Activated CD8-positive, alpha-beta T cell treated with anti-CD3 and anti-CD28 coated beads, Interleukin-2, amount 10 ng/mL, durations not matched to agents 7 days and 5 days (primary cell): ENCODE measurements around the gene HOXB5. TPM values are rescaled to one million over a fixed set of nuclear protein-coding genes. Genes with fewer than 3 reads are reported as not detected.

Source experiments
- ATAC-seq: fragments of 150-1000 bp; cut with Tn5 transposase; one replicate; pipeline ENCODE4 v1.10.0; 2021; ENCODE audit warnings: moderate library complexity
- CTCF ChIA-PET: fragments of 350-600 bp; sonication (Branson Sonifier 250); formaldehyde crosslinking; loops from one replicate; lab custom pipeline; 2021; ENCODE audit warnings: antibody characterized with exemption; lab: Charles Lee
- POLR2A ChIA-PET: fragments of 350-600 bp; sonication (Branson Sonifier 250); formaldehyde crosslinking; loops from one replicate; lab custom pipeline; 2021; ENCODE audit warnings: antibody characterized with exemption; lab: Charles Lee
- DNase-seq: peaks from one replicate; pipeline ENCODE4 v3.0.0-alpha.2; 2020
- H3K27ac Mint-ChIP-seq: one replicate; pipeline ENCODE4 v1.8.0; 2021; ENCODE audit warnings: mild to moderate bottlenecking, mixed read lengths
- H3K27me3 Mint-ChIP-seq: one replicate; pipeline ENCODE4 v1.8.0; 2021; ENCODE audit warnings: low read depth, mixed read lengths
- H3K36me3 Mint-ChIP-seq: one replicate; pipeline ENCODE4 v1.8.0; 2021; ENCODE audit warnings: low read depth, mixed read lengths
- H3K4me1 Mint-ChIP-seq: one replicate; pipeline ENCODE4 v1.8.0; 2021; ENCODE audit warnings: low read depth, mixed read lengths
- H3K4me3 Mint-ChIP-seq: one replicate; pipeline ENCODE4 v1.8.0; 2021; ENCODE audit warnings: mild to moderate bottlenecking, mixed read lengths
- H3K9me3 Mint-ChIP-seq: one replicate; pipeline ENCODE4 v1.8.0; 2022; ENCODE audit warnings: mixed read lengths; ENCODE audit not compliant: insufficient read depth
- total RNA-seq, 2 experiments: library from RNA; stranded (reverse); gene quantifications; one replicate each; pipeline ENCODE4 v1.2.3, GENCODE V29; 2021

Gene HOXB5
- total RNA-seq, 2 experiments from 2014 or later = not detected

DNA sequence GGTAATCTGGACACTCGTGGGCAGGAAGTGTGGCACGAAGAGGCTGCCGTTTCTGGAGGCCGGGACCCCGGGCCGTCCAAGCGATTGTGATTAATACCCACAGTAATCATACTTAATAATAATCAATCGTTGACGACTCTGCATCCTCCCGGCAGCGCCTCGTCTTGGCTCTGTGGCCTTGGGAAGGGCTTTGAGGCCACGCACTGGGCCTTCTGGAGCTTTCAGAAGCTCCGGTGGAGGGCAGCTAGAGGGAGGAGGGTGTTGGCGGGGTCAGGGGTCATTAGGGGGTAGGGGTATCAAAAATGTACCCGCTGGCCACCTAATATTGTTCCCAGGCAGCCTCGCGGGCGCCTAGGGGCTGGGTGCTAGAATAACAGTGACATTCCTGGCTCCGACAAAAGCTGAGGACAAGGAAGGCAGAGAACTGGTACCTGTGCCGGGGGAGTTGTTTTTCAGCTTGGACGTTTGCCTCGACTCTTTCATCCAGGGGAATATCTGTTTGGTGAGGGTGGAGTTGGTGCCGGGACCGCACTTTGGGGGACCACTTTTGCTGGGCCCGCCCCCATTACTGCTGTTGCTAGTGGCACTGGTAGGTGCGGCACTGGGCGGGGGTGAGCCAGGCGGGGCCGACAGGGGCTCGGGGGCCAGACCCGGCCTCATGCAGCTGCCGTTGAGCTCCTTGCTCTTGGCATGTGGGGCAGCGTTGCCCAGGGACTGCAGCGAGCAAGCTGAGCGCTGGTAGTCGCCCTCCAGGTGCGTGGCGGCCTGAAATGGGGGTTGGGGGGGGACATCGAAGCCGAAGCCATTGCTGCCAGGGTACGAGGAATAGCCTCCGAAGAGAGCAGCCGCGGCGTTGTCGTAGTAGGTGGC lies 41.7 kb downstream of the HOXB5 start:
- H3K9me3 Mint-ChIP-seq = no peaks in the 10 kb centered on the region
- ATAC-seq (no peak), DNase-seq (no peak)
- no peak overlapping the region for H3K27ac Mint-ChIP-seq
- peaks cover 7% of the 10 kb centered on the region for H3K36me3 Mint-ChIP-seq
- peaks cover 30% of the 10 kb centered on the region for H3K4me1 Mint-ChIP-seq
- H3K27me3 Mint-ChIP-seq = peaks cover 8% of the 10 kb centered on the region
- H3K4me3 Mint-ChIP-seq = no peak overlapping the region
- POLR2A ChIA-PET = no interaction called here
- CTCF ChIA-PET = no interaction called here

DNA sequence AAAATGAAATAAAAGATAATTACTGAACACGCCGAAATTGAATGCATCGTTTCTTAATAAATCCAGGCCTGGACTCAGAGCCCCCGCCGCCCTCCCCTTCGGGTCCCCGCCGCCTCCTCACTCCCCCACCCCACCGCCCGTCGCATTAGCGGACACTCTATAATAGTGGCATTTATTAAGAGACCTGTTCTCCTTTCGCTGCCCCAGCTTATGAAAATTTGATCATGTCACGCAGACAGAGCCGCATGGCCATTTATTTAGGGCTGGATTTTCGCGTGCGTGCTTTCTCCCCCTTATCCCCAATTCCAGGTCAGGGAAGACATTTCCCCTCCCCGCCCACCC lies 42.4 kb downstream of the HOXB5 start:
- H3K27me3 Mint-ChIP-seq = peaks cover 2% of the 10 kb centered on the region
- DNase-seq = no peak
- no peak overlapping the region for H3K4me3 Mint-ChIP-seq
- peaks cover 37% of the 10 kb centered on the region for H3K4me1 Mint-ChIP-seq
- H3K36me3 Mint-ChIP-seq = peaks cover 7% of the 10 kb centered on the region
- POLR2A ChIA-PET = interaction anchor here (0.6 kb wide), 1 partner anchor 23 kb away, joined by 3 read pairs; no protein-coding TSS in a partner anchor
- ATAC-seq = no peak
- H3K27ac Mint-ChIP-seq = no peak overlapping the region
- H3K9me3 Mint-ChIP-seq = no peaks in the 10 kb centered on the region
- CTCF ChIA-PET = no interaction called here

DNA sequence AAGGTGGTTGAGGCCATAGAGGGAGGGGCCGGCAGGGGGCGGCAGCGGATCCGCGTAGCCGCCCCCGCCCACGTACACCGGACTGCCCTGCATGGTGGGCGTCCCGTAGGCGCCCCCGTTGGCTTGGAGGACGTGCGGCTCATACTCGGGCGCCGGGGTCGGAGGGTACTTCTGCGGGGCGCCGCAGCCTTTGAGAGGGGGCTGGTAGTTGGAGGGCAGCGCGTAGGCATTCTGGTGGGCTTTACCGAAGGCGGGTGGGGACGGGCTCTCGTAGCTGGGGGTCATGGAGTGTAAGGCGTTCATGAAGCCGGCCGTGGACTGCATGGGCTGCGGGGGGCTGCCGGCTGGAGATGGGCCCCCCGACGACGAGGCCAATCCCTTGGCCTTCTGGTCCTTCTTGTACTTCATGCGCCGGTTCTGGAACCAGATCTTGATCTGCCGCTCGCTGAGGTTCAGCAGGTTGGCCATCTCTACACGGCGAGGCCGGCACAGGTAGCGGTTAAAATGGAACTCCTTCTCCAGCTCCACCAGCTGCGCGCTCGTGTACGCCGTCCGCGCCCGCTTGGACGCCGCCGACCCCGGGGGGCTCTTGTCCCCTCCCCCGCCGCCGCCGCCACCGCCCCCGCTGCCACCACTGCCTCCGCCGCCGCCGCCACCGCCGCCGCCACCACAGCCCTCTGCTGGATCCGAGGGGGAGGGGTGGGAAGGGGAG lies 42.9 kb downstream of the HOXB5 start:
- DNase-seq (no peak), ATAC-seq (no peak)
- CTCF ChIA-PET = no interaction called here
- Mint-ChIP-seq H3K36me3 (peaks cover 7% of the 10 kb centered on the region), H3K4me3 (no peak overlapping the region), H3K9me3 (no peaks in the 10 kb centered on the region), H3K27me3 (peaks cover 2% of the 10 kb centered on the region), H3K27ac (no peak overlapping the region), H3K4me1 (peaks cover 38% of the 10 kb centered on the region)
- POLR2A ChIA-PET = interaction anchor here (0.6 kb wide), 1 partner anchor 24 kb away, joined by 3 read pairs; no protein-coding TSS in a partner anchor

DNA sequence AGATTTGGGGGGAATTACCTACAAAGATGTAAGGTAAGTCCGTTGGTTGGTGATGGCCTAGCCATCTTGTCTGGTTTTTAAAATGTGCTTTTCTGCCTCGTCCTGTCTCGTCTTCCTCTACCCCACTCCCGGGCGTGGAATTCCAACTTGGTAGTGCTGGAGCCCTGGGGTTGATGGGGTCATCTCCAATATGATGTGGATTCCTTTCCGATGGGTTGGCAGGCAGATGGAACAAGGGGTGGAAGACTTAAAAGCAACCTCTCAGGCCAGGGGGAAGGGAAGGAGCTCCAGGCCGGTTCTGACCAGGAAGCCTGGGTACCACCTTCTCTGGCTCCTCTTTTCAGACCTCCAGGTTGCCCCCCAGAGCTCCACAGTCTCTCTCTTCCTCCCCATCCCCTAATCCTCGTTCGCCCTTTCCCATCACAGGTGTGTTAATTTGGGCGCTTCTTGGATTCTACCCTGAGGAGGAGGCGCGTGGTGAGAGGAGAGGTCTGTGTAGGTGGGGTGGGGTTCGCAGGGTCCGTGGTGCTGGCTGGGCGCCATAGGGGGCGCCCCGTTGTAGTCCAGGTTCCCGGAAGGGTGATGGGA lies 43.6 kb downstream of the HOXB5 start:
- no peaks in the 10 kb centered on the region for H3K27me3 Mint-ChIP-seq
- H3K9me3 Mint-ChIP-seq = no peaks in the 10 kb centered on the region
- H3K4me3 Mint-ChIP-seq = no peak overlapping the region
- DNase-seq (no peak), ATAC-seq (no peak)
- peaks cover 41% of the 10 kb centered on the region for H3K4me1 Mint-ChIP-seq
- POLR2A ChIA-PET = no interaction called here
- peaks cover 7% of the 10 kb centered on the region for H3K36me3 Mint-ChIP-seq
- CTCF ChIA-PET = interaction anchor here (4.1 kb wide), 1 partner anchor 58 kb away, joined by 28 read pairs; no protein-coding TSS in a partner anchor
- no peak overlapping the region for H3K27ac Mint-ChIP-seq

DNA sequence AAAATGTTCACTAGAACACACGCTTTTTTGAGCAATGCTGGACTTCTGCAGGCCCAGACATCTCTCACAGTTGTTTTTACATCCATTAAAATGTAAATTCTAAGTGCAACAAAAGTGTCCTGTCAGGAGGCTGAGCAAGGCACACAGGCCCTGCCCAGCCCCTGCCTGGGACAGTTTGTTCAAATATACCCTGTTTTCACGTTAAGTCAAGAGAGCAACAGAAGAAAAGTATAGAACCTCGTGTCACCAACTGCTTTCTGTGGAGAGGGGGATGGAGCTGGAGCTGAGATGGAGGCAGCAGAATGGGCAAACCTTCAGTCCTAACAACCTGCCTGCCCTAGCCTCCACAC lies 44.3 kb downstream of the HOXB5 start:
- Mint-ChIP-seq H3K9me3 (no peaks in the 10 kb centered on the region), H3K4me3 (no peak overlapping the region), H3K4me1 (peaks cover 45% of the 10 kb centered on the region), H3K36me3 (peaks cover 7% of the 10 kb centered on the region), H3K27ac (no peak overlapping the region), H3K27me3 (peaks cover 2% of the 10 kb centered on the region)
- no peak for ATAC-seq
- CTCF ChIA-PET = interaction anchor here (0.9 to 4.1 kb wide), 2 partner anchors 13 to 57 kb away, joined by 3 to 28 read pairs; no protein-coding TSS in a partner anchor
- POLR2A ChIA-PET = no interaction called here
- DNase-seq = no peak

DNA sequence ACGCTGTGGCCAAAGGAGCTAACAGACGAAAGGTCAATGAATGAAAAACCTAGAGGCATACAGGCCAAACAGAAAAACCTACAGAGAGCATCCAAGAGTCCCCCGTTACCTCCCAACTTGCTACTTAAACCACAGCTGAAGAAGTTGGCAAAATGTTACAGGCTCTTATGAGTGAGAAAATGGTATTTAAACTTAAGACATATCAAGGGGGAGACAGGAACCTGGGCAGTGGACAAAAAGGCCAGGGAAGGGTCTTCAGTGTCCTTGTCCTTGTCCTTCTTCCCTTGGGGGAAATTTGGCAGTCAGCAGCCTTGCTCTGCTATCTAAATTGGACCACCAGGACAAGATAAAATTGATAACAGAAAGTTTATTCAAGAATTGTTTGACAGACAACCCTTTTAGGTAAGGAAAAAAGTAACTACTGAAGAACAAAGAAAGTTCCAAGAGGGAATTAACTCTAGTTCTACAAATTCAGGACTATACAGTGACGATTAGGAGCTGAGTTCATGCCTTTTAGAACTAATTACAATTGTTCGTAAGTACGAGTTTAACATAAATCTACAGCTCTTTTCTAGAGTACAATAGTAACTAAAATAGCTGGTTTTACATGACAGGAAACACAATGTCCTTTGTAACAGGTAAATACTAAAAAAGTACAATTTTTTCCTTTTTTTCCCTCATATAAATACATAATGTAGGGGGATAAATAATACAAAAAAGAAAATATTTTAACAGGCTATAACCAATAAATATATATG lies 44.9 kb downstream of the HOXB5 start:
- POLR2A ChIA-PET = interaction anchor here (0.6 kb wide), 2 partner anchors 36 to 43 kb away, joined by 3 to 4 read pairs; no protein-coding TSS in a partner anchor
- peak overlapping the region; percentile 81 for H3K27ac Mint-ChIP-seq
- DNase-seq (no peak), ATAC-seq (no peak)
- CTCF ChIA-PET = interaction anchor here (0.9 to 4.1 kb wide), 5 partner anchors 10 to 213 kb away, joined by 3 to 28 read pairs (median 6); no protein-coding TSS in a partner anchor
- H3K9me3 Mint-ChIP-seq = no peaks in the 10 kb centered on the region
- peak overlapping the region; percentile 64 for H3K4me3 Mint-ChIP-seq
- H3K27me3 Mint-ChIP-seq = peaks cover 2% of the 10 kb centered on the region
- H3K4me1 Mint-ChIP-seq = peaks cover 48% of the 10 kb centered on the region
- peaks cover 9% of the 10 kb centered on the region for H3K36me3 Mint-ChIP-seq

DNA sequence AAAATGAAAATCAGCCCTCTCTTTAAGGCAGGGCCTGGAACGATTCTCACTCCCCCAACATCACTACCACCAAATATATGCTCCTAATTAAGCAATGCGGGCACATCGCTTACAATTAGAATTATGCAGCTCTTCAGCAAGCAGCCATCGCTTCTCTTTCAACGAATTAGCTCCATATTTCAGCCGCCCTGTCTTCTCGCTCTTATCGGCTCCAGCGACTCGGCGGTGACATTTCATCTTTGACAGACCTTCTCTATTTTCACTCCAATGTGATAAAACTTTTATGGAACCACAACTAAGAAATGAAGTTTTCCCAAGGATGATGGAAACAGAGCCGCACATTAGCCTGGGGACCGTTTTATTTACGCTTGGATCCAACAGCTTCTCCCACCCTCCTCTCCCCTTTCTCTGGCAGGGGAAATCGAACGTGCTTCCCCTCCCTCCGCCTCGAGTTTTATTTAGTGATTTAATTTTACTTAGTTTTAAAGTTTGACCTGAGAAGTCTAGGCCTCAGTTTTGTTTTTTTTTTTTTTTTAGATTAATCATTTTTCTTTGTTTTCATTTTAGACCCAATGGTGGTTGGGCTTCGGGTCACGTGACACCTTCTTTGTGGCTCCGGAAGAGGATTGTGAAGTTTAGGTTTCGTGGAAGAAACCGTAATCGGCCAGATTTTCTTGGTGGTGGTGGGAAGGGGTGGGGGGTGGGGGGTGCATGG lies 45.6 kb downstream of the HOXB5 start:
- ChIA-PET CTCF (interaction anchor here (1.0 to 4.1 kb wide), 5 partner anchors 9 to 212 kb away, joined by 3 to 28 read pairs (median 6); no protein-coding TSS in a partner anchor), POLR2A (interaction anchor here (0.6 kb wide), 2 partner anchors 35 to 42 kb away, joined by 3 to 4 read pairs; no protein-coding TSS in a partner anchor)
- peak; percentile 68 for DNase-seq
- H3K27ac Mint-ChIP-seq = peak overlapping the region; percentile 81
- H3K36me3 Mint-ChIP-seq = peaks cover 10% of the 10 kb centered on the region
- ATAC-seq = no peak
- H3K9me3 Mint-ChIP-seq = no peaks in the 10 kb centered on the region
- H3K4me3 Mint-ChIP-seq = peak overlapping the region; percentile 64
- peaks cover 2% of the 10 kb centered on the region for H3K27me3 Mint-ChIP-seq
- peaks cover 48% of the 10 kb centered on the region for H3K4me1 Mint-ChIP-seq

DNA sequence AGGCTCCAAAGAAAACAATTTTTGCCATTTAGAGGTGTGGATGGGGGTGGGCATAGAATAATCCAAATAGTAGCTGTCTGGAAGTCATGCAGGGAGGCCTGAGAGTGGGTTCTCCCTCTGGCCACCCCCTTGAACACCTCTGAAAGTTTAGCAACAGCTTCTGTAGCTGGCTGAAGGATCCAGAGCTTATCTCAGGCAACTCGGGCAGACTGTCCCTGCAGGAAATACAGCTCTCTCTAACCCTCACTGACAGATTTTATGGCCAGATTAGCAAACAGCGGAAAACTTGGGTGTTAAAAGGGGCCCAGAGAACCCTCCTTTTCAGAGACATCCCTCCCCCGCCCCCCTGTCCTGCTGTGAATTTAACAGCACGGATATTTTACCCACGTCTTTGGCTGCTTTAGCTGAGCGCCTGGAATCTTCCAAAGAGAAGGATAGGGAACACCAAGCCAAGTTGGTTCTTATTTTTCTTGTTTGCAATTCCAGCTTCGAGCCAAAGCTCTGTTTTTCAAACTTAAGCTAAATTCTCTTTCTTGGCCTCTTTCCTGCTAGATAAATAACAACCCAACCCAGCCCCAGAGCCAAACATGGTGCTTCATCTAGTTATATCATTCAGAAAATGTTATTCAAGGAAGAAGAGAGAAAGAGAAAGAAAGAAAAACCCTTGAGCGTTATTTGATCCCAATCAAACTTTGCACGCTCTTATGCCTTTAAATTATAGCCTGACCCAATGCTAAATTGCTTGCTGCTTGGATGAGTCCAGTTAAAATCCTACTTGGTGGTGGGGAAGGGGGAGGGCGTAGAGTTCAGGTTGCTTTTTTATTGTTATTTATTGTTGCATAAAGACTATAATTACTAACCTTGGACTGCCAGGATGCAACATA lies 46.4 kb downstream of the HOXB5 start:
- peak; percentile 28 for ATAC-seq
- CTCF ChIA-PET = interaction anchor here (1.0 to 4.1 kb wide), 6 partner anchors 27 to 211 kb away, joined by 3 to 28 read pairs (median 6); no protein-coding TSS in a partner anchor
- peaks cover 2% of the 10 kb centered on the region for H3K27me3 Mint-ChIP-seq
- POLR2A ChIA-PET = no interaction called here
- DNase-seq = no peak
- H3K9me3 Mint-ChIP-seq = no peaks in the 10 kb centered on the region
- H3K27ac Mint-ChIP-seq = peak overlapping the region; percentile 81
- H3K36me3 Mint-ChIP-seq = peaks cover 14% of the 10 kb centered on the region
- peak overlapping the region; percentile 64 for H3K4me3 Mint-ChIP-seq
- peaks cover 53% of the 10 kb centered on the region for H3K4me1 Mint-ChIP-seq

DNA sequence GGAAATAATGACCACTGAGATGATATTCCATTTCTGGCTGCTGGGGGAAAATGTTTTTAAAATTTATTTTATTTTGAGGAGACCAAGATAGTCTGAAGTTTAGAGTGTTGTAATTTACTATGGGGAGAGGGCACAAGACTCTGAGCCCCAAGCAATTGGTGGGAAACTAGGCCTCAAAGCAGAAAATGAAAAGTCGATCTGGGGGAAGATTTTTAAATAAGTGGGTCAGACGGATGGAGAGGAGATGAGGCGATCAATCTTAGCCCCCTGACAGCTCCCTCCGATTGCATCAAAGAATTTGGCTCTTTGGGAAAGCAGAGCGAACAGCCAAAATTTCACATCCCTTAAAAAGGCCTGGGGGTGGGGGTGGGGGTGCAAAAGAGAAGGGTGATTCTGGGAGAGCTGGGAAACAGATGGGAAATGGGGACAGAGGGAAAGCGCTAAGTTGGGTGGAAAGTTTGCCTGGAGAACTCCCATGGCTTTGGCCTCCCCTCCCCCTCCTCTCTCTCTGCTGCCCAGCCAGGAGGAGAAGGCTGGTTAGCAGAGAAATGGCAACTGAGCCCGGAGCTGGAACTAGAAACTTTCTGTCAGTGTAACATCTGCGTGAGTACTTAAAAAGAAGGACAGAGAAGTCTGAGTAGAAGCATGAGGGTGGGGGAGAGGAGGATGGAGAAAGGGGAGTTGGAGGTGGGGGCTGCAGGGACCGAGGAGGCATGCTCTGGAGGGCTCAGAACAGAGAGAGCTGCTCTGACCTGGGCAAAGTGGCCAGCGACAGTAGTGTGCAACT lies 47.2 kb downstream of the HOXB5 start:
- ChIA-PET CTCF (interaction anchor here (1.0 to 4.1 kb wide), 5 partner anchors 28 to 54 kb away, joined by 3 to 28 read pairs (median 5); no protein-coding TSS in a partner anchor), POLR2A (interaction anchor here (0.6 to 0.7 kb wide), 3 partner anchors 10 to 644 kb away, joined by 3 to 5 read pairs (median 3); no protein-coding TSS in a partner anchor)
- no peak for DNase-seq
- peak overlapping the region; percentile 90 for H3K4me3 Mint-ChIP-seq
- ATAC-seq = peak; percentile 1
- H3K4me1 Mint-ChIP-seq = peaks cover 57% of the 10 kb centered on the region
- H3K36me3 Mint-ChIP-seq = peaks cover 16% of the 10 kb centered on the region
- peak overlapping the region; percentile 81 for H3K27ac Mint-ChIP-seq
- H3K9me3 Mint-ChIP-seq = no peaks in the 10 kb centered on the region
- peaks cover 2% of the 10 kb centered on the region for H3K27me3 Mint-ChIP-seq
